GM12878 (cell line): ENCODE results near the gene SCD5. TPM values are rescaled to one million over a fixed set of nuclear protein-coding genes. Genes with fewer than 3 reads are reported as not detected.

Source experiments
- ATAC-seq: fragments of 200-7000 bp; cut with Tn5 transposase; 3 replicates; pipeline ENCODE4 v1.9.1; 2020; ENCODE audit warnings: mild to moderate bottlenecking, moderate library complexity
- BruUV-seq: library from RNA; stranded (reverse); fragments of 400-500 nt; replicated peaks from 2 replicates; lab custom pipeline; 2021; lab: Mats Ljungman, UMichigan
- CTCF ChIA-PET: fragments of 300-600 bp; sonication (Branson Sonifier 250); formaldehyde crosslinking; extraction: SDS; loops from one replicate; lab custom pipeline; 2021; ENCODE audit warnings: inconsistent platforms; lab: Yijun Ruan, JAX
- POLR2A ChIA-PET: fragments of 350-600 bp; formaldehyde crosslinking; extraction: SDS; loops from one replicate; lab custom pipeline; 2021; ENCODE audit warnings: inconsistent platforms; lab: Charles Lee
- RAD21 ChIA-PET: fragments of 300-600 bp; sonication (Branson Sonifier 250); formaldehyde crosslinking; loops from one replicate; lab custom pipeline; 2023; ENCODE audit warnings: antibody characterized with exemption; ENCODE audit not compliant: unreplicated experiment; lab: Charles Lee
- SMC1A ChIA-PET: fragments of 300-600 bp; sonication (Branson Sonifier 250); formaldehyde crosslinking; loops from one replicate; lab custom pipeline; 2023; ENCODE audit not compliant: unreplicated experiment, uncharacterized antibody; lab: Charles Lee
- DNase-seq: peaks from one replicate; pipeline ENCODE4 v3.0.0-alpha.2; 2011; ENCODE audit warnings: low read depth, low spot score
- FAIRE-seq: peaks from 3 replicates; lab custom pipeline; 2011; peaks lifted over from hg19 to GRCh38; lab: Jason Lieb, UNC
- H2AFZ ChIP-seq: 2 replicates; pipeline ENCODE4 v1.6.0; 2011; ENCODE audit warnings: low read depth, low read length, control low read depth; ENCODE audit not compliant: control insufficient read depth
- H3K27ac ChIP-seq: 2 replicates; pipeline ENCODE4 v1.5.1; 2011; ENCODE audit warnings: control low read depth; ENCODE audit not compliant: control insufficient read depth, insufficient read depth
- H3K27me3 ChIP-seq, 2 experiments: replicated peaks in 1 of 2; 2 replicates each; pipeline versions ENCODE4 v1.6.0 to v1.6.1; 2011; ENCODE audit warnings: low read length in 1 of 2; ENCODE audit not compliant: control insufficient read depth in 2 of 2, insufficient read depth in 2 of 2
- H3K36me3 ChIP-seq, 2 experiments: 2 replicates each; pipeline ENCODE4 v1.5.1; 2011; ENCODE audit warnings: low read length in 1 of 2; ENCODE audit not compliant: control insufficient read depth in 2 of 2, insufficient read depth in 2 of 2
- H3K4me1 ChIP-seq: 2 replicates; pipeline ENCODE4 v1.6.1; 2011; ENCODE audit warnings: mild to moderate bottlenecking, low read length, moderate library complexity, mixed read lengths; ENCODE audit not compliant: control insufficient read depth, insufficient read depth
- H3K4me2 ChIP-seq: 2 replicates; pipeline ENCODE4 v1.6.0; 2011; ENCODE audit warnings: control low read depth; ENCODE audit not compliant: control insufficient read depth, insufficient read depth
- H3K4me3 ChIP-seq: fragments of 200-600 bp; sonication (generic); 2 replicates; pipeline ENCODE4 v1.5.1; 2016
- H3K79me2 ChIP-seq: 2 replicates; pipeline ENCODE4 v1.6.0; 2011; ENCODE audit warnings: low read length; ENCODE audit not compliant: control insufficient read depth, insufficient read depth
- H3K9ac ChIP-seq: 2 replicates; pipeline ENCODE4 v1.8.0; 2011; ENCODE audit warnings: low read length, control low read depth, mixed read lengths; ENCODE audit not compliant: control insufficient read depth, insufficient read depth
- H3K9me3 ChIP-seq: replicated peaks from 3 replicates; pipeline ENCODE4 v1.5.1; 2011; ENCODE audit warnings: mild to moderate bottlenecking, low read length; ENCODE audit not compliant: control insufficient read depth, insufficient read depth
- H4K20me1 ChIP-seq: 2 replicates; pipeline ENCODE4 v1.6.0; 2011; ENCODE audit not compliant: control insufficient read depth, insufficient read depth
- E2F4 ChIP-seq: IDR thresholded peaks from 2 replicates; pipeline ENCODE4 v1.6.1; 2012; ENCODE audit warnings: low read depth, low read length, improper control_type of control experiment
- NR2C1 ChIP-seq: fragments of 450-650 bp; IDR thresholded peaks from 2 replicates; pipeline ENCODE4 v1.6.1; 2017; ENCODE audit warnings: antibody characterized with exemption, mild to moderate bottlenecking, moderate library complexity
- ZNF207 ChIP-seq: fragments of 450-650 bp; IDR thresholded peaks from 2 replicates; pipeline ENCODE4 v1.6.1; 2014; ENCODE audit warnings: antibody characterized with exemption, mild to moderate bottlenecking, borderline replicate concordance
- WGBS: methylation state at CpG from one replicate; pipeline ENCODE4 v1.1.6; 2016; ENCODE audit warnings: low lambda C conversion rate; ENCODE audit not compliant: insufficient replicate concordance, insufficient coverage; ENCODE audit errors: missing lambda C conversion rate; 5-methylcytosine and 5-hydroxymethylcytosine counted together
- in situ Hi-C: fragments of 300-500 bp; cut with MboI; formaldehyde crosslinking; loops from 9 replicates; pipeline ENCODE4 v1.14.3; 2018; ENCODE audit warnings: mixed read lengths
- intact Hi-C: fragments of 100-400 bp; cut with micrococcal nuclease; formaldehyde crosslinking; loops from one replicate; pipeline ENCODE4 v1.14.2; 2022; ENCODE audit not compliant: unreplicated experiment
- polyA plus RNA-seq, 11 experiments: library from polyadenylated mRNA; depleted of rRNA in 4 of 11; unstranded in 6 of 11; stranded (reverse) in 5 of 11; fragments of >200 nt; fragmentation: Nextera tagmentation in 4 of 11; fragmentation: Illumina TruSeq in 1 of 11; extraction: Ambion mirVana in 4 of 11; extraction: Trizol in 1 of 11; gene quantifications; 1 replicate in 1 of 11; 2 replicates in 10 of 11; pipeline versions ENCODE4 v1.2.1 to v1.2.3, GENCODE V29; 2011 to 2016; ENCODE audit warnings: inconsistent platforms in 2 of 11, missing spikeins in 2 of 11, low read depth in 1 of 11
- total RNA-seq, 4 experiments: library from RNA; depleted of rRNA in 3 of 4; stranded (reverse); fragments of >200 nt in 3 of 4; fragmentation: Illumina TruSeq in 1 of 4; extraction: Trizol in 1 of 4; gene quantifications; 2 replicates each; pipeline versions ENCODE4 v1.2.1 to v1.2.3, GENCODE V29; 2013 to 2021
- TF ChIP-seq, protein P1 (sequence below): IDR thresholded peaks from 2 replicates; pipeline ENCODE4 v1.6.1; 2011; ENCODE audit warnings: borderline replicate concordance, low read depth, mild to moderate bottlenecking, moderate library complexity, mixed read lengths, low read length; ENCODE audit not compliant: insufficient read depth; ENCODE audit errors: extremely low read length

The SCD5 gene
- total and polyA plus RNA-seq, 10 of the 15 experiments (the other 5 are each of a cell fraction or from before 2014, with no cell fraction given) = 2.4 to 15.0 (median 4.2) TPM

DNA sequence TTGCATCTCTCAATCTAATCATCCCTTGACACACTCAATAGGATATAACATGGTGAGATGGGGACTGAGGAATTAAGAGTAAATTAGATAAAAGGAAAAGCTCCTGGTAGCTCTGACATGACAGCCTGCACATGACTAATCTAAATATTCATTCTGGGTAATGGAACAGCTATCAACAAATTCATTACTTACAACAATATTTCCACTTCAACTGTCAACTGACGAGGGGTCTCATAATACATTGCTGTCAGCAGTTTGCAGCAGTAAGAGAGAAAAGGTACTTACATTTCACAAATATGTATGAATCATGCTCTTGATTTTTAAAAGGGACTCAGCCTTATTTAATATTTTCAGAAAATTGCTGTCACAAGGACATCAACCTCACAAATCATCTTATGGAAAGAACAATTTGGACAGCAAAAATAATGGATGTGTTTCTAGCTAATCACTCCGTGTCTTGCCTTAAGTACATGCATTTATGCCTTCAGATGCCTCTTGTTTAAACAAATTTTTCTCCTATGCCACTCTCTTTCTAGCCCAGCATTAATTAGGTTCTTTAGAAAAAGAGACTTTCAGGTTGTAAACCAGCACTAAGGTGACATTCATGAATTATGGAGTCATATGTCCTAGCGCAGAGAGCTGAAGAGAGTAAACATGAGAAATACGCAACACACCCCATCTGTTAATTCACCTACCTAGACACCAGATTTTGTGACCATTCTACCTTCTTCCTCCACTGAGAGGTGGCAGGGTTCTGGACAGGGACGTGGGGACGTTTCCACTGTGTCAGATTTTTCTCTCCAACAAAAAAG lies 137.2 kb downstream of the SCD5 start:
- RAD21 ChIA-PET = no interaction called here
- no peaks in the 10 kb centered on the region for H3K79me2 ChIP-seq
- DNase-seq (no peak), ATAC-seq (no peak), FAIRE-seq (peak; percentile 13)
- no peak overlapping the region for H3K4me2 ChIP-seq
- H4K20me1 ChIP-seq = no peaks in the 10 kb centered on the region
- CTCF ChIA-PET = no interaction called here
- H2AFZ ChIP-seq = no peak overlapping the region
- SMC1A ChIA-PET = no interaction called here
- no peak for TF ChIP-seq ZNF207
- TF ChIP-seq E2F4 = no peak
- TF ChIP-seq, protein P1, sequence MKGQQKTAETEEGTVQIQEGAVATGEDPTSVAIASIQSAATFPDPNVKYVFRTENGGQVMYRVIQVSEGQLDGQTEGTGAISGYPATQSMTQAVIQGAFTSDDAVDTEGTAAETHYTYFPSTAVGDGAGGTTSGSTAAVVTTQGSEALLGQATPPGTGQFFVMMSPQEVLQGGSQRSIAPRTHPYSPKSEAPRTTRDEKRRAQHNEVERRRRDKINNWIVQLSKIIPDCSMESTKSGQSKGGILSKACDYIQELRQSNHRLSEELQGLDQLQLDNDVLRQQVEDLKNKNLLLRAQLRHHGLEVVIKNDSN = no peak
- BruUV-seq = no TSS peak
- no peaks in the 10 kb centered on the region for H3K27me3 ChIP-seq
- POLR2A ChIA-PET = no interaction called here
- in situ Hi-C loops = no loop called here
- no peak overlapping the region for H3K4me3 ChIP-seq
- no peaks in the 10 kb centered on the region for H3K4me1 ChIP-seq
- no peak overlapping the region for H3K27ac ChIP-seq
- no peaks in the 10 kb centered on the region for H3K36me3 ChIP-seq
- 44% methylated on average over 6 of the region's 6 CpGs for WGBS
- no peaks in the 10 kb centered on the region for H3K9me3 ChIP-seq
- no peak overlapping the region for H3K9ac ChIP-seq
- intact Hi-C loops = no loop called here

- FAIRE-seq = no peak
- in situ Hi-C loops = no loop called here
- Histone ChIP-seq H3K36me3 (no peaks in the 10 kb centered on the region), H2AFZ (no peak overlapping the region), H3K9ac (no peak overlapping the region), H4K20me1 (no peaks in the 10 kb centered on the region), H3K79me2 (no peaks in the 10 kb centered on the region), H3K27me3 (no peaks in the 10 kb centered on the region), H3K4me3 (no peak overlapping the region), H3K27ac (no peak overlapping the region), H3K4me1 (no peaks in the 10 kb centered on the region), H3K9me3 (no peaks in the 10 kb centered on the region), H3K4me2 (no peak overlapping the region)
- TF ChIP-seq NR2C1 = no peak
- BruUV-seq = no TSS peak
- intact Hi-C loops = no loop called here
- CTCF ChIA-PET = no interaction called here
- RAD21 ChIA-PET = no interaction called here
- POLR2A ChIA-PET = no interaction called here
- ATAC-seq = no peak
- no peak for DNase-seq
- SMC1A ChIA-PET = no interaction called here
- WGBS = 1% methylated on average over 4 of the region's 4 CpGs
Observed at GRCh38 chr4:82652062-82652461, 146.5 kb downstream of the SCD5 start.
